HUES64 (cell line): ENCODE results near the gene PRR18.

Experiments used
- H3K27ac ChIP-seq: 2 replicates; pipeline ENCODE4 v1.7.0; 2013; ENCODE audit warnings: low read depth, low read length, inconsistent platforms
- H3K27me3 ChIP-seq: 2 replicates; pipeline ENCODE4 v1.6.1; 2013; ENCODE audit warnings: mild to moderate bottlenecking, low read length; ENCODE audit not compliant: insufficient read depth
- H3K36me3 ChIP-seq: 2 replicates; pipeline ENCODE4 v1.6.1; 2013; ENCODE audit warnings: mild to moderate bottlenecking, low read length; ENCODE audit not compliant: insufficient read depth
- H3K4me1 ChIP-seq: 2 replicates; pipeline ENCODE4 v1.6.1; 2013; ENCODE audit warnings: mild to moderate bottlenecking, low read length, moderate library complexity; ENCODE audit not compliant: insufficient read depth
- H3K4me3 ChIP-seq: 2 replicates; pipeline ENCODE4 v1.5.1; 2013; ENCODE audit warnings: mild to moderate bottlenecking, low read length, moderate library complexity
- H3K9ac ChIP-seq: 2 replicates; pipeline ENCODE4 v1.6.1; 2013; ENCODE audit warnings: mild to moderate bottlenecking, low read depth, low read length
- H3K9me3 ChIP-seq: 2 replicates; pipeline ENCODE4 v1.6.1; 2013; ENCODE audit warnings: low read depth, low read length; ENCODE audit not compliant: insufficient read depth
- WGBS: fragments of 150-250, 120-280 bp; methylation state at CpG from one replicate; pipeline ENCODE4 v1.1.7; 2013; ENCODE audit warnings: missing lambda C conversion rate; 5-methylcytosine and 5-hydroxymethylcytosine counted together

PRR18 gene

GRCh38 chr6:166301611-166302529, 6.3 kb downstream of the PRR18 start:
- no peaks in the 10 kb centered on the region for H3K4me1 ChIP-seq
- no peaks in the 10 kb centered on the region for H3K9me3 ChIP-seq
- H3K27me3 ChIP-seq, result peaks cover 28% of the 10 kb centered on the region
- no peak overlapping the region for H3K9ac ChIP-seq
- no peak overlapping the region for H3K27ac ChIP-seq
- H3K36me3 ChIP-seq, result no peaks in the 10 kb centered on the region
- 91% methylated on average over 17 of the region's 17 CpGs for WGBS
- no peak overlapping the region for H3K4me3 ChIP-seq

GRCh38 chr6:166300357-166300987, 7.7 kb downstream of the PRR18 start:
- H3K9ac ChIP-seq, result no peak overlapping the region
- H3K9me3 ChIP-seq, result peaks cover 12% of the 10 kb centered on the region
- H3K27me3 ChIP-seq, result peaks cover 14% of the 10 kb centered on the region
- H3K27ac ChIP-seq, result no peak overlapping the region
- 89% methylated on average over 9 of the region's 9 CpGs for WGBS
- H3K4me3 ChIP-seq, result no peak overlapping the region
- H3K36me3 ChIP-seq, result no peaks in the 10 kb centered on the region
- H3K4me1 ChIP-seq, result no peaks in the 10 kb centered on the region

- H3K4me1 ChIP-seq, result no peaks in the 10 kb centered on the region
- no peak overlapping the region for H3K4me3 ChIP-seq
- WGBS, result 94% methylated on average over 23 of the region's 23 CpGs
- no peaks in the 10 kb centered on the region; the same call in 1 of the 2 replicates for H3K27me3 ChIP-seq
- H3K36me3 ChIP-seq, result no peaks in the 10 kb centered on the region
- H3K9me3 ChIP-seq, result peaks cover 13% of the 10 kb centered on the region
- no peak overlapping the region for H3K27ac ChIP-seq
- no peak overlapping the region for H3K9ac ChIP-seq
Observed at GRCh38 chr6:166297606-166298005, 10.6 kb downstream of the PRR18 start.

GRCh38 chr6:166296035-166296883, 11.9 kb downstream of the PRR18 start:
- WGBS, result 91% methylated on average over 10 of the region's 10 CpGs

GRCh38 chr6:166293731-166294584, 14.2 kb downstream of the PRR18 start:
- no peaks in the 10 kb centered on the region for H3K27me3 ChIP-seq
- H3K9me3 ChIP-seq, result peaks cover 13% of the 10 kb centered on the region
- H3K4me1 ChIP-seq, result no peaks in the 10 kb centered on the region
- 86% methylated on average over 12 of the region's 12 CpGs for WGBS
- no peaks in the 10 kb centered on the region for H3K36me3 ChIP-seq
- H3K9ac ChIP-seq, result no peak overlapping the region
- H3K27ac ChIP-seq, result no peak overlapping the region
- H3K4me3 ChIP-seq, result no peak overlapping the region

More at GRCh38 chr6:166296035-166296883, 11.9 kb downstream of the PRR18 start:
- no peaks in the 10 kb centered on the region for H3K27me3 ChIP-seq
- no peaks in the 10 kb centered on the region for H3K36me3 ChIP-seq
- H3K4me1 ChIP-seq, result no peaks in the 10 kb centered on the region
- peaks cover 13% of the 10 kb centered on the region for H3K9me3 ChIP-seq
- no peak overlapping the region for H3K27ac ChIP-seq
- no peak overlapping the region for H3K9ac ChIP-seq
- H3K4me3 ChIP-seq, result no peak overlapping the region

GRCh38 chr6:166289207-166290060, 18.8 kb downstream of the PRR18 start:
- 90% methylated on average over 13 of the region's 14 CpGs for WGBS
- Histone ChIP-seq H3K9me3 (no peaks in the 10 kb centered on the region), H3K36me3 (no peaks in the 10 kb centered on the region), H3K27me3 (peaks cover 13% of the 10 kb centered on the region), H3K4me1 (no peaks in the 10 kb centered on the region), H3K4me3 (no peak overlapping the region), H3K27ac (no peak overlapping the region), H3K9ac (no peak overlapping the region)

GRCh38 chr6:166286839-166287271, 21.3 kb downstream of the PRR18 start:
- Histone ChIP-seq H3K4me1 (no peaks in the 10 kb centered on the region), H3K27ac (peak overlapping the region; percentile 24; the same call in 1 of the 2 replicates), H3K4me3 (no peak overlapping the region), H3K27me3 (peaks cover 24% of the 10 kb centered on the region), H3K9me3 (no peaks in the 10 kb centered on the region), H3K36me3 (no peaks in the 10 kb centered on the region), H3K9ac (no peak overlapping the region)
- WGBS, result 67% methylated on average over 8 of the region's 8 CpGs

GRCh38 chr6:166285233-166285632, 23.0 kb downstream of the PRR18 start:
- H3K27ac ChIP-seq, result no peak overlapping the region
- H3K4me1 ChIP-seq, result no peaks in the 10 kb centered on the region
- WGBS, result 65% methylated on average over 6 of the region's 6 CpGs
- no peaks in the 10 kb centered on the region for H3K9me3 ChIP-seq
- H3K36me3 ChIP-seq, result no peaks in the 10 kb centered on the region
- peaks cover 24% of the 10 kb centered on the region for H3K27me3 ChIP-seq
- H3K4me3 ChIP-seq, result no peak overlapping the region
- H3K9ac ChIP-seq, result no peak overlapping the region

GRCh38 chr6:166284640-166285039, 23.6 kb downstream of the PRR18 start:
- no peak overlapping the region for H3K9ac ChIP-seq
- no peaks in the 10 kb centered on the region for H3K4me1 ChIP-seq
- no peak overlapping the region for H3K27ac ChIP-seq
- no peak overlapping the region for H3K4me3 ChIP-seq
- H3K36me3 ChIP-seq, result no peaks in the 10 kb centered on the region
- 96% methylated on average over 6 of the region's 6 CpGs for WGBS
- H3K9me3 ChIP-seq, result no peaks in the 10 kb centered on the region
- H3K27me3 ChIP-seq, result peaks cover 24% of the 10 kb centered on the region
